H9 (cell line): ENCODE measurements around the gene COMT. TPM values are rescaled to one million over a fixed set of nuclear protein-coding genes. Genes with fewer than 3 reads are reported as not detected.

Source experiments
- DNase-seq: peaks from one replicate; pipeline ENCODE4 v3.0.0-alpha.2; 2017
- H2AFZ ChIP-seq: one replicate; pipeline ENCODE4 v1.6.1; 2013; ENCODE audit warnings: mild to moderate bottlenecking, low read length, control low read depth, moderate library complexity
- H2AK5ac ChIP-seq: 2 replicates; pipeline ENCODE4 v1.6.1; 2013; ENCODE audit warnings: low read length, control low read depth, mixed read lengths; ENCODE audit not compliant: insufficient read length
- H2BK120ac ChIP-seq: one replicate; pipeline ENCODE4 v1.6.1; 2013; ENCODE audit warnings: low read depth, mild to moderate bottlenecking, low read length, control low read depth, inconsistent platforms; ENCODE audit not compliant: poor library complexity, severe bottlenecking
- H2BK12ac ChIP-seq: 2 replicates; pipeline ENCODE4 v1.6.1; 2013; ENCODE audit warnings: low read length, control low read depth, mixed read lengths, low read depth; ENCODE audit not compliant: insufficient read length
- H2BK15ac ChIP-seq: 2 replicates; pipeline ENCODE4 v1.6.1; 2013; ENCODE audit warnings: low read depth, low read length, control low read depth
- H2BK20ac ChIP-seq: one replicate; pipeline ENCODE4 v1.6.1; 2013; ENCODE audit warnings: low read depth, mild to moderate bottlenecking, low read length, control low read depth, inconsistent platforms; ENCODE audit not compliant: poor library complexity, severe bottlenecking
- H2BK5ac ChIP-seq: 2 replicates; pipeline ENCODE4 v1.6.1; 2013; ENCODE audit warnings: low read length, control low read depth, mixed read lengths; ENCODE audit not compliant: insufficient read length
- H3K14ac ChIP-seq: 2 replicates; pipeline ENCODE4 v1.6.1; 2013; ENCODE audit warnings: low read length, control low read depth; ENCODE audit not compliant: insufficient read depth
- H3K18ac ChIP-seq: 2 replicates; pipeline ENCODE4 v1.6.1; 2013; ENCODE audit warnings: low read depth, mild to moderate bottlenecking, mixed read lengths, low read length, control low read depth; ENCODE audit not compliant: insufficient read length
- H3K23ac ChIP-seq: 2 replicates; pipeline ENCODE4 v1.6.1; 2013; ENCODE audit warnings: low read length, control low read depth, mixed read lengths, low read depth; ENCODE audit not compliant: insufficient read length
- H3K23me2 ChIP-seq: 2 replicates; pipeline ENCODE4 v1.6.1; 2013; ENCODE audit warnings: low read depth, mild to moderate bottlenecking, mixed read lengths, low read length, control low read depth; ENCODE audit not compliant: insufficient read length, poor library complexity, severe bottlenecking
- H3K27ac ChIP-seq: 2 replicates; pipeline ENCODE4 v1.5.1; 2013; ENCODE audit warnings: low read length, control low read depth, mixed read lengths, low read depth; ENCODE audit not compliant: insufficient read length
- H3K27me3 ChIP-seq: 2 replicates; pipeline ENCODE4 v1.6.1; 2013; ENCODE audit warnings: low read length, control low read depth, inconsistent platforms; ENCODE audit not compliant: insufficient read depth
- H3K4ac ChIP-seq: 2 replicates; pipeline ENCODE4 v1.6.1; 2013; ENCODE audit warnings: low read depth, mild to moderate bottlenecking, control low read depth, inconsistent platforms, low read length, moderate library complexity
- H3K4me1 ChIP-seq: 2 replicates; pipeline ENCODE4 v1.6.1; 2013; ENCODE audit warnings: low read length, control low read depth, inconsistent platforms; ENCODE audit not compliant: insufficient read depth
- H3K4me2 ChIP-seq: 2 replicates; pipeline ENCODE4 v1.6.1; 2013; ENCODE audit warnings: low read length, control low read depth, mixed read lengths; ENCODE audit not compliant: insufficient read length, insufficient read depth
- H3K56ac ChIP-seq: 2 replicates; pipeline ENCODE4 v1.6.1; 2013; ENCODE audit warnings: low read depth, mild to moderate bottlenecking, mixed read lengths, low read length, control low read depth; ENCODE audit not compliant: insufficient read length
- H3K79me1 ChIP-seq: 2 replicates; pipeline ENCODE4 v1.6.1; 2013; ENCODE audit warnings: low read depth, mild to moderate bottlenecking, moderate library complexity, low read length, control low read depth, inconsistent platforms; ENCODE audit not compliant: insufficient read depth, poor library complexity, severe bottlenecking
- H3K79me2 ChIP-seq: 2 replicates; pipeline ENCODE4 v1.6.1; 2013; ENCODE audit warnings: low read length, control low read depth, inconsistent platforms; ENCODE audit not compliant: insufficient read depth
- H3K9ac ChIP-seq: 2 replicates; pipeline ENCODE4 v1.6.1; 2013; ENCODE audit warnings: low read length, control low read depth, mixed read lengths; ENCODE audit not compliant: insufficient read length; ENCODE audit errors: extremely low read depth
- H3K9me3 ChIP-seq: one replicate; pipeline ENCODE4 v1.6.1; 2013; ENCODE audit warnings: low read depth, low read length, inconsistent platforms; ENCODE audit not compliant: control insufficient read depth
- H3T11ph ChIP-seq: one replicate; pipeline ENCODE4 v1.6.1; 2013; ENCODE audit warnings: mild to moderate bottlenecking, low read length, control low read depth, inconsistent platforms
- H4K20me1 ChIP-seq: one replicate; pipeline ENCODE4 v1.6.1; 2013; ENCODE audit not compliant: control insufficient read depth, insufficient read length, insufficient read depth
- H4K5ac ChIP-seq: 2 replicates; pipeline ENCODE4 v1.6.1; 2013; ENCODE audit warnings: low read depth, mild to moderate bottlenecking, mixed read lengths, low read length, control low read depth; ENCODE audit not compliant: insufficient read length
- H4K8ac ChIP-seq: replicated peaks from 2 replicates; pipeline ENCODE4 v1.6.1; 2013; ENCODE audit warnings: low read length, control low read depth, mixed read lengths, low read depth; ENCODE audit not compliant: insufficient read length
- H4K91ac ChIP-seq: 2 replicates; pipeline ENCODE4 v1.6.1; 2013; ENCODE audit warnings: low read depth, mild to moderate bottlenecking, moderate library complexity, mixed read lengths, low read length, control low read depth; ENCODE audit not compliant: insufficient read length
- H3K27ac Mint-ChIP-seq, 3 experiments: 2 replicates in 2 of 3; 3 replicates in 1 of 3; pipeline ENCODE4 v1.8.0; 2020 to 2021; ENCODE audit warnings: mixed read lengths in 3 of 3, mild to moderate bottlenecking in 1 of 3, moderate library complexity in 1 of 3
- H3K27me3 Mint-ChIP-seq: 2 replicates; pipeline ENCODE4 v1.8.0; 2021; ENCODE audit warnings: low read depth, mild to moderate bottlenecking, moderate library complexity, mixed read lengths
- H3K36me3 Mint-ChIP-seq, 3 experiments: 2 replicates in 2 of 3; 3 replicates in 1 of 3; pipeline ENCODE4 v1.8.0; 2020 to 2021; ENCODE audit warnings: low read depth in 3 of 3, mixed read lengths in 3 of 3; ENCODE audit not compliant: insufficient read depth in 1 of 3
- H3K4me1 Mint-ChIP-seq, 2 experiments: 2 replicates each; pipeline ENCODE4 v1.8.0; 2020; ENCODE audit warnings: mixed read lengths in 2 of 2
- H3K4me3 Mint-ChIP-seq, 2 experiments: 2 replicates in 1 of 2; 3 replicates in 1 of 2; pipeline ENCODE4 v1.8.0; 2020 to 2021; ENCODE audit warnings: mild to moderate bottlenecking in 2 of 2, mixed read lengths in 2 of 2, moderate library complexity in 1 of 2
- H3K9me3 Mint-ChIP-seq, 2 experiments: 2 replicates in 1 of 2; 3 replicates in 1 of 2; pipeline ENCODE4 v1.8.0; 2020; ENCODE audit warnings: mild to moderate bottlenecking in 2 of 2, mixed read lengths in 2 of 2, moderate library complexity in 1 of 2
- CTCF ChIP-seq: fragments of 200-600 bp; sonication (generic); conservative IDR thresholded peaks from 3 replicates; pipeline ENCODE4 v1.8.0; 2021; ENCODE audit warnings: antibody characterized with exemption, mild to moderate bottlenecking
- WGBS: extraction: QIAGEN DNeasy Blood & Tissue Kit; methylation state at CpG from one replicate; pipeline ENCODE4 v1.1.7; 2013; ENCODE audit warnings: missing lambda C conversion rate, low lambda C conversion rate, mixed read lengths; ENCODE audit not compliant: insufficient read length; ENCODE audit errors: extremely low coverage; 5-methylcytosine and 5-hydroxymethylcytosine counted together
- total RNA-seq: library from RNA; stranded (reverse); gene quantifications from 2 replicates; pipeline ENCODE4 v1.2.1, GENCODE V29; 2021

Gene COMT
- total RNA-seq, 1 experiment from 2014 or later = 42.2 TPM

GRCh38 chr22:19993926-19994325 lies 52.4 kb downstream of the COMT start:
- no peak overlapping the region for H3K56ac ChIP-seq
- no peaks in the 10 kb centered on the region for H3K79me1 ChIP-seq
- H4K8ac ChIP-seq = no peak overlapping the region
- no peak overlapping the region for H3K18ac ChIP-seq
- WGBS = no CpG with 5 or more reads among the region's 7 CpGs
- no peak overlapping the region for H2BK12ac ChIP-seq
- H3K4me3 Mint-ChIP-seq = no peak overlapping the region
- H3K9me3 Mint-ChIP-seq = no peaks in the 10 kb centered on the region; a peak in 1 of 5 replicates
- H4K20me1 ChIP-seq = no peaks in the 10 kb centered on the region
- no peaks in the 10 kb centered on the region for H3K27me3 ChIP-seq
- H2BK20ac ChIP-seq = no peak overlapping the region
- no peaks in the 10 kb centered on the region for H3K36me3 Mint-ChIP-seq
- H2AFZ ChIP-seq = no peak overlapping the region
- no peaks in the 10 kb centered on the region; the same call in 1 of the 2 replicates for H3K27me3 Mint-ChIP-seq
- no peak for TF ChIP-seq CTCF
- H3K79me2 ChIP-seq = no peaks in the 10 kb centered on the region
- H2AK5ac ChIP-seq = no peak overlapping the region
- H4K5ac ChIP-seq = no peak overlapping the region
- no peak overlapping the region for H3K4ac ChIP-seq
- no peak overlapping the region for H3K14ac ChIP-seq
- no peak for DNase-seq
- H3K4me2 ChIP-seq = no peak overlapping the region
- H3K27ac Mint-ChIP-seq = no peak overlapping the region
- no peaks in the 10 kb centered on the region for H3K4me1 ChIP-seq
- H3T11ph ChIP-seq = no peak overlapping the region
- no peaks in the 10 kb centered on the region for H3K9me3 ChIP-seq
- H3K23me2 ChIP-seq = no peaks in the 10 kb centered on the region
- no peak overlapping the region for H3K23ac ChIP-seq
- no peak overlapping the region for H2BK120ac ChIP-seq
- peaks cover 6 to 15% of the 10 kb centered on the region in 2 experiments for H3K4me1 Mint-ChIP-seq
- H4K91ac ChIP-seq = no peak overlapping the region
- no peak overlapping the region for H2BK5ac ChIP-seq
- no peak overlapping the region for H3K27ac ChIP-seq
- H2BK15ac ChIP-seq = no peak overlapping the region
- H3K9ac ChIP-seq = no peak overlapping the region
